Stimulated activated CD4-positive, alpha-beta T cell treated with anti-CD3 and anti-CD28 coated beads, Interleukin-12 subunit alpha, Interleukin-12 subunit beta, amount 100 ng/mL, for 24 hours (primary cell): ENCODE results near the gene ZNF57.
"Not testable (repeated sequence)": the region's sequence is repeated elsewhere in the genome, so short reads cannot be mapped to it uniquely, and the experiment has no call there.

ENCODE experiments used
- DNase-seq, 2 experiments: peaks; one replicate each; pipeline ENCODE4 v3.0.0-alpha.2; 2020; ENCODE audit warnings: low read depth in 2 of 2

ZNF57 gene

GRCh38 chr19:2896694-2897093 is 4.0 kb upstream of the ZNF57 start:
- DNase-seq: no peak

GRCh38 chr19:2902590-2903218 is 2.0 kb downstream of the ZNF57 start:
- no peak for DNase-seq

- not testable (repeated sequence) for DNase-seq
These were observed 2.6 kb downstream of the ZNF57 start for GRCh38 chr19:2903326-2903725.

GRCh38 chr19:2905918-2906519 is 5.3 kb downstream of the ZNF57 start:
- no peak for DNase-seq

- DNase-seq: no peak
These were observed 6.0 kb downstream of the ZNF57 start for GRCh38 chr19:2906631-2907195.

- DNase-seq: no peak
These were observed 11.6 kb downstream of the ZNF57 start for GRCh38 chr19:2912306-2912705.

- DNase-seq: no peak
These were observed 16.8 kb downstream of the ZNF57 start for GRCh38 chr19:2917275-2918184.

GRCh38 chr19:2922987-2923386 is 22.3 kb downstream of the ZNF57 start:
- DNase-seq: no peak

GRCh38 chr19:2923510-2923909 is 22.8 kb downstream of the ZNF57 start:
- DNase-seq: no peak

GRCh38 chr19:2926341-2927031 is 25.8 kb downstream of the ZNF57 start:
- DNase-seq: no peak

- DNase-seq: no peak
These were observed 26.3 kb downstream of the ZNF57 start for GRCh38 chr19:2927032-2927430.

- no peak for DNase-seq
These were observed 32.8 kb downstream of the ZNF57 start for GRCh38 chr19:2933490-2933910.

- not testable (repeated sequence) for DNase-seq
These were observed 35.1 kb downstream of the ZNF57 start for GRCh38 chr19:2935863-2936262.

- no peak for DNase-seq
These were observed 42.4 kb downstream of the ZNF57 start for GRCh38 chr19:2942928-2943640.

- no peak for DNase-seq
These were observed 43.7 kb downstream of the ZNF57 start for GRCh38 chr19:2944403-2944774.

- DNase-seq: peak; percentile 97 to 99
These were observed 44.2 kb downstream of the ZNF57 start, which contains the start of gene ZNF77 for GRCh38 chr19:2944775-2945574. Gene ZNF77, minus strand, starts transcription at chr19:2944971. Its CDS starts 131 bp downstream, at chr19:2944840.

- DNase-seq: no peak
These were observed 45.0 kb downstream of the ZNF57 start for GRCh38 chr19:2945575-2946184.

GRCh38 chr19:2949939-2950285 is 49.2 kb downstream of the ZNF57 start:
- DNase-seq: no peak

GRCh38 chr19:2950286-2951124 is 49.8 kb downstream of the ZNF57 start:
- peak; percentile 100 for DNase-seq
